GM13977 (cell line): ENCODE data around the gene CAMTA1.
"Not testable (repeated sequence)": the region's sequence is repeated elsewhere in the genome, so short reads cannot be mapped to it uniquely, and the experiment has no call there.

Experiments used
- DNase-seq: peaks from one replicate; pipeline ENCODE4 v3.0.0; 2012; ENCODE audit warnings: low spot score
- in situ Hi-C: fragments of 300-500 bp; cut with MboI; formaldehyde crosslinking; loops from one replicate; pipeline ENCODE4 v1.12.0; 2022; ENCODE audit warnings: low sequenced_read_pairs, low pct_unique_long_range_greater_than_20kb, mixed read lengths, inconsistent platforms; ENCODE audit not compliant: unreplicated experiment
- TF ChIP-seq, protein P1 (sequence below): IDR thresholded peaks from 2 replicates; pipeline ENCODE4 v1.5.1; 2012; ENCODE audit warnings: mild to moderate bottlenecking, control low read depth; ENCODE audit not compliant: insufficient read depth; ENCODE audit errors: extremely low read depth, missing control alignments

CAMTA1 gene

GRCh38 chr1:7135493-7135892, 350.2 kb downstream of the CAMTA1 start:
- in situ Hi-C loops: no loop called here
- TF ChIP-seq, protein P1, sequence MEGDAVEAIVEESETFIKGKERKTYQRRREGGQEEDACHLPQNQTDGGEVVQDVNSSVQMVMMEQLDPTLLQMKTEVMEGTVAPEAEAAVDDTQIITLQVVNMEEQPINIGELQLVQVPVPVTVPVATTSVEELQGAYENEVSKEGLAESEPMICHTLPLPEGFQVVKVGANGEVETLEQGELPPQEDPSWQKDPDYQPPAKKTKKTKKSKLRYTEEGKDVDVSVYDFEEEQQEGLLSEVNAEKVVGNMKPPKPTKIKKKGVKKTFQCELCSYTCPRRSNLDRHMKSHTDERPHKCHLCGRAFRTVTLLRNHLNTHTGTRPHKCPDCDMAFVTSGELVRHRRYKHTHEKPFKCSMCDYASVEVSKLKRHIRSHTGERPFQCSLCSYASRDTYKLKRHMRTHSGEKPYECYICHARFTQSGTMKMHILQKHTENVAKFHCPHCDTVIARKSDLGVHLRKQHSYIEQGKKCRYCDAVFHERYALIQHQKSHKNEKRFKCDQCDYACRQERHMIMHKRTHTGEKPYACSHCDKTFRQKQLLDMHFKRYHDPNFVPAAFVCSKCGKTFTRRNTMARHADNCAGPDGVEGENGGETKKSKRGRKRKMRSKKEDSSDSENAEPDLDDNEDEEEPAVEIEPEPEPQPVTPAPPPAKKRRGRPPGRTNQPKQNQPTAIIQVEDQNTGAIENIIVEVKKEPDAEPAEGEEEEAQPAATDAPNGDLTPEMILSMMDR: no peak
- no peak for DNase-seq

GRCh38 chr1:7136166-7136953, 351.1 kb downstream of the CAMTA1 start:
- TF ChIP-seq, protein P1: no peak
- in situ Hi-C loops: no loop called here
- no peak for DNase-seq

GRCh38 chr1:7140251-7140650, 355.0 kb downstream of the CAMTA1 start:
- DNase-seq: no peak
- TF ChIP-seq, protein P1: no peak
- in situ Hi-C loops: no loop called here

- in situ Hi-C loops: no loop called here
- no peak for DNase-seq
- TF ChIP-seq, protein P1: no peak
These were observed 360.7 kb downstream of the CAMTA1 start for GRCh38 chr1:7145947-7146346.

- no peak for DNase-seq
- in situ Hi-C loops: no loop called here
- TF ChIP-seq, protein P1: no peak
These were observed 361.5 kb downstream of the CAMTA1 start for GRCh38 chr1:7146710-7147109.

- in situ Hi-C loops, DNase-seq: not testable (repeated sequence)
These were observed 362.5 kb downstream of the CAMTA1 start for GRCh38 chr1:7147581-7148282.
